ENCODE results near the gene ETV3L.
"Not testable (repeated sequence)": the region's sequence is repeated elsewhere in the genome, so short reads cannot be mapped to it uniquely, and the experiment has no call there.

Gene ETV3L

GRCh38 chr1:157077394-157077793 lies 22.2 kb downstream of the ETV3L start:
- DNase-seq (ENCODE audit: low read depth): no peak

DNA sequence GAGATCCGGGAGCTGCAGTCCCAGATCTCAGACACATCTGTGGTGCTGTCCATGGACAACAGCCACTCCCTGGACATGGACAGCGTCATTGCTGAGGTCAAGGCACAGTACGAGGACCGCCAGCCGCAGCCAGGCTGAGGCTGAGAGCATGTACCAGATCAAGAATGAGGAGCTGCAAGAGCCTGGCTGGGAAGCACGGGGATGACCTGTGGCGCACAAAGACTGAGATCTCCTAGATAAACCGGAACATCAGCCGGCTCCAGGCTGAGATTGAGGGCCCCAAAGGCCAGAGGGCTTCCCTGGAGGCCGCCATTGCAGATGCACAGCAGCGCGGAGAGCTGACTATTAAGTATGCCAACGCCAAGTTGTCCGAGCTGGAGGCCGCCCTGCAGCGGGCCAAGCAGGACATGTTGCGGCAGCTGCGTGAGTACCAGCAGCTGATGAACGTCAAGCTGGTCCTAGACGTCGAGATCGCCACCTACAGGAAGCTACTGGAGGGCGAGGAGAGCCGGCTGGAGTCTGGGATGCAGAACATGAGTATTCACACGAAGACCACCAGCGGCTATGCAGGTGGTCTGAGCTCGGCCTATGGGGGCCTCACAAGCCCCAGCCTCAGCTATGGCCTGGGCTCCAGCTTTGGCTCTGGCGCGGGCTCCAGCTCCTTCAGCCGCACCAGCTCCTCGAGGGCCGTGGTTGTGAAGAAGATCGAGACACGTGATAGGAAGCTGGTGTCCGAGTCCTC lies 25.5 kb downstream of the ETV3L start:
- DNase-seq (ENCODE audit: low read depth): no peak

GRCh38 chr1:157069601-157070000 lies 30.0 kb downstream of the ETV3L start:
- DNase-seq (ENCODE audit: low read depth): no peak

GRCh38 chr1:157059241-157059640 lies 40.4 kb downstream of the ETV3L start:
- not testable (repeated sequence) for DNase-seq (ENCODE audit: low read depth)

- DNase-seq (ENCODE audit: low read depth): no peak
Observed at GRCh38 chr1:157056269-157056668, 43.3 kb downstream of the ETV3L start.

GRCh38 chr1:157055729-157056128 lies 43.9 kb downstream of the ETV3L start:
- not testable (repeated sequence) for DNase-seq (ENCODE audit: low read depth)

DNA sequence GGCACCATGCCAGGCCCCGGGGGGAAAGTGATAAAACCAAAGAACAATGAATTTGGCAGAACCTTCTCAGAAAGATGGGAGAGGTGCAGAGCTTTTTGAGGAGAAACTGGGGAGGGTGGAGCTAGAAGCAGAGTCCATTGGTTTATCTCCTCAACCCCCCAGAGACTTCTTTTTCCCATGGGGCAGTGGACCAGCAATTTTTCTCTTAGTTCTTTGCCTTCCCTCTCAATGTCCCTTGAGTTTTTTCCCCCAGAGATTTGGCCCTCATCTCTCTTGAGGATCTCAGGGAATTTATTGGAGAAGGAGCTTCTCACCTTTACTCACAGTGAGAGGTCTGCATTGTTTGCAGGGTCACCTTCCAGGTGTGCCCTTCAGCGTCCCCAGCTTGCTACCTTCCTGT lies 48.8 kb downstream of the ETV3L start:
- no peak for DNase-seq (ENCODE audit: low read depth)

DNA sequence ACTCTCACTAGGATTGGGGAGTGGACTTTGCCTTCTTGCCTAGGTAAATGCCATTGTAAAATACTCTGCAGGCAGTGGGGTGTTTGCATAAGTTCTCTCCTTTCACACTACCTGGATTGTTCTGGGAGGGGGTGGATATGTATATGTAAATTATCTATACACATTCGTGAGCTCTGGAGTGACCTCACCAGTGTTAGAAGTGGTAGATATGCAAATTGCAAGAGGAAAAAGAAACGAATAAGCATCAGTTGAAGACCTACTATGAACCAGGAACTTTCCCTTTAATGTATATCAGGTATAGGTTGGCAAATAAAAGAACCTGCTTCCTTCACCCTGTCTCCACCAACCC lies 52.6 kb downstream of the ETV3L start:
- no peak for DNase-seq (ENCODE audit: low read depth)

GRCh38 chr1:157045250-157046218 lies 54.1 kb downstream of the ETV3L start, which contains the start of gene ARHGEF11:
TSS of gene ARHGEF11 (minus strand) at chr1:157045742. CDS start at chr1:157044330, 1,412 bp downstream.
- no peak for DNase-seq (ENCODE audit: low read depth)

DNA sequence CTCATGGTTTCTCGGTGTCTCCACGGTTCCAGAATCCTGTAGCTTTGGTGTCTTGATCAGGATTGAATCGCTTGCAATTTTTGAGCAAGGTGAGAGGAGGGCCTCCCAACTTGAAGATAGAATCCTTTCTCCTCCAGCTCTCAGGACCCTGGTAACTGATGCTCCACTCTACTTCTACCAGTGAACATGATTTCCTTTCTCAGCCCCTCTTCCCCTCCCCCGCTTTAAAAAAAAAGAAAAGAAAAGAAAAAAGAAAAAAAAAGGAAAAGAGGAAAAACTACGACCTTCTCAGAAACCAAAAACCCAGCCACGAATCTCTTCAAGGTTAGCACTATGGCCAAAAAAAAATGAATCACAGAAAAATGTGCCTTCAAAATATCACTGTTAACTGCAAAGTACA lies 55.3 kb downstream of the ETV3L start:
- DNase-seq (ENCODE audit: low read depth): no peak

- DNase-seq (ENCODE audit: low read depth): no peak
Observed at GRCh38 chr1:157043685-157044084, 55.9 kb downstream of the ETV3L start.

DNA sequence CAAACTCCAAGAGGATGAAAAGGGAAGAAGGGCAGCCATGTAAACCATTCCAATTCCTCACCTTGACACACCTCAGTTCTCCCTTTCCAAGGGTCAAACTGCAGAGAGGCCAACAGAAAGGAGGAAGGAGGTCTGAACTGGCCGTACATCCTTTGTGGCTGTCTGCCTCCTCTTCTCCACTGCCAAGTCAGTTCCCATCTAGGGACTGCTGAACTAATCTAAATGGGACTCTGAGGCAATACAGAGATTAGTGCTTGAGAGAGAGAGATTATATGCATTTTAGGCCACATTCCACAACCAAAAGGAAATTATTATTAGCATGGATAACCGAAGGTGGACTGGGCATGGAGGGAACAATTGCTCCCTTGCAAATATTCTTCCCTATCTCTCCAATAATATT lies 56.8 kb downstream of the ETV3L start:
- DNase-seq (ENCODE audit: low read depth): no peak
